ENCODE data around the gene AMACR.

Gene AMACR

GRCh38 chr5:34041247-34041972 is 33.6 kb upstream of the AMACR start:
- TF ChIP-seq ZFX (IDR thresholded peaks at IDR 0.05) = no peak
- TF ChIP-seq, protein P1, sequence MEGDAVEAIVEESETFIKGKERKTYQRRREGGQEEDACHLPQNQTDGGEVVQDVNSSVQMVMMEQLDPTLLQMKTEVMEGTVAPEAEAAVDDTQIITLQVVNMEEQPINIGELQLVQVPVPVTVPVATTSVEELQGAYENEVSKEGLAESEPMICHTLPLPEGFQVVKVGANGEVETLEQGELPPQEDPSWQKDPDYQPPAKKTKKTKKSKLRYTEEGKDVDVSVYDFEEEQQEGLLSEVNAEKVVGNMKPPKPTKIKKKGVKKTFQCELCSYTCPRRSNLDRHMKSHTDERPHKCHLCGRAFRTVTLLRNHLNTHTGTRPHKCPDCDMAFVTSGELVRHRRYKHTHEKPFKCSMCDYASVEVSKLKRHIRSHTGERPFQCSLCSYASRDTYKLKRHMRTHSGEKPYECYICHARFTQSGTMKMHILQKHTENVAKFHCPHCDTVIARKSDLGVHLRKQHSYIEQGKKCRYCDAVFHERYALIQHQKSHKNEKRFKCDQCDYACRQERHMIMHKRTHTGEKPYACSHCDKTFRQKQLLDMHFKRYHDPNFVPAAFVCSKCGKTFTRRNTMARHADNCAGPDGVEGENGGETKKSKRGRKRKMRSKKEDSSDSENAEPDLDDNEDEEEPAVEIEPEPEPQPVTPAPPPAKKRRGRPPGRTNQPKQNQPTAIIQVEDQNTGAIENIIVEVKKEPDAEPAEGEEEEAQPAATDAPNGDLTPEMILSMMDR (conservative IDR thresholded peaks at IDR 0.05) = no peak

DNA sequence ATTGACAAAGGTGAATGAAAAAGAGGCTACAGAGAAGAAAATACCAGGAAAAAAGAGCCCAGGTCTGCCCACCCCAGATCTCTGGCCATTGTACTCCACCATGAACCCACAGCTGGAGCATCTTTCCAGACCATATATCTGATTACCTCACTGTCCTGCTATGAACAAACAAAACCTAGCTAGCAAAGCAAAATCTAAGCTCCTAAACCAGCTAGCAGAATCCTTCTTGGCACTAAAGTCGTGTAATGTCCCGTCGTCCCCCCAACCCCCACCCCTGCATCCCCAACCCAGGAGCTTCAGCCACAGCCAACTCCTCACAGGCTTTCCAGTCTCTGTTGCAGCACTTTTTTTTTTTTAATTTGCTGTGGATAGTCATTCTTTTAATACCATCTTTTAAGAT is 32.6 kb upstream of the AMACR start:
- H3K27ac ChIP-seq = no peak overlapping the region
- TF ChIP-seq, protein P1 (conservative IDR thresholded peaks at IDR 0.05) = no peak
- TF ChIP-seq ZFX (IDR thresholded peaks at IDR 0.05) = no peak

More at GRCh38 chr5:34041247-34041972, 33.6 kb upstream of the AMACR start:
- H3K27ac ChIP-seq = no peak overlapping the region

DNA sequence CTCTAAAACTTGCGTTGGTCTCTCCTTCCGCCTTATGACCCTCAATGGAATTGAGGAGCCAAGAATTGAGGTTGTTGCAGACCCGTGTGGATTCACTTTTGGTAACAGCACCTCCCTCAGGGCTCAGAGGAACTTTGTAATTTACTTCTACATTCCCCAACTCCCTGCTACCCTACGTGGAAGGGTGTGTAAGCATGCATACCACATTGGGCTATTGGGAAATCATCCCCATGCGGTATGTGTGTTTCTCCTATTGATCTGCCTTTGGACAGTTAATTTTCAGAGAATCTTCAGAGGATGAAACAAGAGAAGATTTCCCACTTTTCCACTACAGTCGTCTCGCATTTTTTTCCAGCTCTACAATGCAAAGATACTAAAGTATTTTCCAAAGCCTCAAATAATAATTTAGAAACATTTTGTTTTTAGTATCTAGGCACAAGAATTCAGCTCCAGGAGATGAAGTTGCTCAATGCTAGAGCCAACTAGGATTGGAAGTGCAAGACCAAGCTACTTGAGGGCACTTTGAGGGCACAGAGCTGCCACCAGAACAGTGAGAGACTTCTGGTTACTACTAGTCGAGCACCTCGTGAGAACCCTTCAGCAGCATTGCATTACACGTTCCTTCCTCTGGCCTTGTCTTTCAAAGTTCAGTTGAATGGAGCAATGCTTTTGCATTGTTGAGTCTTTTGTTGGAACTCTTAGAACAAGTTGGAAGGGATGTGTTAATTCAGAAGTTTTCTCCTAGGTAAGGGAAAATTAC is 31.7 kb upstream of the AMACR start:
- TF ChIP-seq ZFX (IDR thresholded peaks at IDR 0.05) = no peak
- TF ChIP-seq, protein P1 (conservative IDR thresholded peaks at IDR 0.05) = no peak
- H3K27ac ChIP-seq = no peak overlapping the region

- no peak overlapping the region for H3K27ac ChIP-seq
- TF ChIP-seq, protein P1 (conservative IDR thresholded peaks at IDR 0.05) = no peak
- no peak for TF ChIP-seq ZFX (IDR thresholded peaks at IDR 0.05)
These were observed 31.0 kb upstream of the AMACR start for GRCh38 chr5:34038838-34039237.

DNA sequence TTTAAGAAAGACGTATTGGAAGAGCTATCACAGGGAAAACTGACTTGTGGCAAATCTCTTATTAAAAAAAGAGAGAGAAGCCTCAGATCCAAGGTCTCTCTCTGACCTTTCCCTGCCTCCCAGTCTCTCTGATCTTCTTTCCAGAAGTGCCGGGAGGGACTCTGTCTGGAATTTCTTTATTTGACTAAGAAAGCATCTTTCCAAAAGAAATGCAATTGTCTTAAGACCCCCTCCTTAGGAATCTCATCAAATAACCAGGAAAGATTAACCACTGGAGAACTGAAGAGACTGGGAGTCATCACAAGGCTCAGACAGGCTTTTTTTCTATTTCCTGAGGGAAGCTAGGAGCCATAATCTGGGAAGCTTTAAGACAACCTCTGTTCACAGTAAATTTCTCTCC is 30.5 kb upstream of the AMACR start:
- TF ChIP-seq, protein P1 (conservative IDR thresholded peaks at IDR 0.05) = no peak
- no peak for TF ChIP-seq ZFX (IDR thresholded peaks at IDR 0.05)
- H3K27ac ChIP-seq = no peak overlapping the region

DNA sequence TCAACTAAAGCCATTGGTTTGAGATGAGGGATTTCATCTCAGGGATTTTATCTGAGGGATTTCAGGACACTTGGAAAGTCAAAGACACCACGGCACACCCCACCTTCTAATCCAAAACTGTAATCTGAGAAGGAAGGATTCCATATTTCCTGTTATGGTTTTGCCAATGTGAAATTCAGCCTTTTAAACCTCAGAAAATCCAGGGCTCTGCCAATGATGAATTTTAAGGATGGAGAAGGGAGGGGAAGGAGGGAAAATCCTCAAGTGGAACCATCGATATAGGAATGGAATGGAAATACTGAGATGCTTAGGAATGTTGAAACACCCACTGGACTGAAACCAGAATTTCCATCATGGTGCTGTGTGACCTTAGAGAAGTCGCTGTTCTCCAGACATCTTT is 29.9 kb upstream of the AMACR start:
- H3K27ac ChIP-seq = no peak overlapping the region
- no peak for TF ChIP-seq ZFX (IDR thresholded peaks at IDR 0.05)
- TF ChIP-seq, protein P1 (conservative IDR thresholded peaks at IDR 0.05) = no peak

- no peak overlapping the region for H3K27ac ChIP-seq
- TF ChIP-seq ZFX (IDR thresholded peaks at IDR 0.05) = no peak
- TF ChIP-seq, protein P1 (conservative IDR thresholded peaks at IDR 0.05) = no peak
These were observed 27.9 kb upstream of the AMACR start for GRCh38 chr5:34035756-34036155.
